Activated CD4-positive, alpha-beta T cell treated with anti-CD3 and anti-CD28 coated beads for 36 hours (primary cell): ENCODE measurements around the gene BMERB1. TPM values are rescaled to one million over a fixed set of nuclear protein-coding genes. Genes with fewer than 3 reads are reported as not detected.
A peak's percentile ranks its signal among the peaks of the same experiment; 100 is the strongest.

Experiments used
- ATAC-seq: fragments of 200-7000 bp; cut with Tn5 transposase; one replicate; pipeline ENCODE4 v1.10.0; 2021; ENCODE audit warnings: mild to moderate bottlenecking, moderate library complexity
- CTCF ChIA-PET: fragments of 350-600 bp; sonication (Branson Sonifier 250); formaldehyde crosslinking; loops from one replicate; lab custom pipeline; 2021; ENCODE audit warnings: antibody characterized with exemption; lab: Charles Lee
- POLR2A ChIA-PET: fragments of 350-600 bp; sonication (Branson Sonifier 250); formaldehyde crosslinking; loops from one replicate; lab custom pipeline; 2021; ENCODE audit warnings: antibody characterized with exemption, inconsistent platforms; lab: Charles Lee
- DNase-seq: peaks from one replicate; pipeline ENCODE4 v3.0.0-alpha.2; 2020
- H3K27ac Mint-ChIP-seq: one replicate; pipeline ENCODE4 v1.8.0; 2021; ENCODE audit warnings: mixed read lengths
- H3K27me3 Mint-ChIP-seq: one replicate; pipeline ENCODE4 v1.8.0; 2021; ENCODE audit warnings: mixed read lengths
- H3K36me3 Mint-ChIP-seq: one replicate; pipeline ENCODE4 v1.8.0; 2021; ENCODE audit warnings: low read depth, mixed read lengths
- H3K4me1 Mint-ChIP-seq: one replicate; pipeline ENCODE4 v1.8.0; 2021; ENCODE audit warnings: mixed read lengths
- H3K4me3 Mint-ChIP-seq: one replicate; pipeline ENCODE4 v1.8.0; 2021; ENCODE audit warnings: mild to moderate bottlenecking, moderate library complexity, mixed read lengths
- H3K9me3 Mint-ChIP-seq: one replicate; pipeline ENCODE4 v1.8.0; 2021; ENCODE audit warnings: low read depth, mixed read lengths
- intact Hi-C, 2 experiments: fragments of 100-400 bp; cut with DNase I in 1 of 2; cut with micrococcal nuclease in 1 of 2; formaldehyde crosslinking; loops; one replicate each; pipeline versions ENCODE4 v1.14.2 to v1.15.1; 2022 to 2024; cut with DNase I, micrococcal nuclease
- total RNA-seq, 2 experiments: library from RNA; stranded (reverse); gene quantifications; one replicate each; pipeline ENCODE4 v1.2.3, GENCODE V29; 2021

BMERB1 gene
- total RNA-seq, 2 experiments from 2014 or later, result 10.1 to 11.6 TPM

GRCh38 chr16:15621889-15622288 is 187.5 kb downstream of the BMERB1 start:
- H3K9me3 Mint-ChIP-seq, result no peaks in the 10 kb centered on the region
- intact Hi-C loops, result no loop called here

GRCh38 chr16:15631730-15632409 is 197.5 kb downstream of the BMERB1 start:
- H3K4me1 Mint-ChIP-seq, result peaks cover 29% of the 10 kb centered on the region
- ChIA-PET POLR2A (no interaction called here), CTCF (interaction anchor here (1.5 kb wide), 1 partner anchor 12 kb away, joined by 4 read pairs; no protein-coding TSS in a partner anchor)
- no peaks in the 10 kb centered on the region for H3K27me3 Mint-ChIP-seq
- peak overlapping the region; percentile 51 for H3K27ac Mint-ChIP-seq
- intact Hi-C loops, result no loop called here
- H3K36me3 Mint-ChIP-seq, result peaks cover 63% of the 10 kb centered on the region
- H3K9me3 Mint-ChIP-seq, result no peaks in the 10 kb centered on the region
- ATAC-seq, result no peak
- DNase-seq, result no peak
- no peak overlapping the region for H3K4me3 Mint-ChIP-seq

More at GRCh38 chr16:15621889-15622288, 187.5 kb downstream of the BMERB1 start:
- H3K36me3 Mint-ChIP-seq, result peaks cover 48% of the 10 kb centered on the region
- CTCF ChIA-PET, result no interaction called here
- no peaks in the 10 kb centered on the region for H3K27me3 Mint-ChIP-seq
- no peak for ATAC-seq
- H3K27ac Mint-ChIP-seq, result no peak overlapping the region
- no peak overlapping the region for H3K4me3 Mint-ChIP-seq
- no peak for DNase-seq
- H3K4me1 Mint-ChIP-seq, result peaks cover 5% of the 10 kb centered on the region
- POLR2A ChIA-PET, result no interaction called here

- intact Hi-C loops, result no loop called here
- H3K27me3 Mint-ChIP-seq, result no peaks in the 10 kb centered on the region
- ChIA-PET POLR2A (no interaction called here), CTCF (interaction anchor here (0.9 to 1.4 kb wide), 2 partner anchors 15 to 30 kb away, joined by 3 read pairs; no protein-coding TSS in a partner anchor)
- peaks cover 65% of the 10 kb centered on the region for H3K4me1 Mint-ChIP-seq
- H3K27ac Mint-ChIP-seq, result peak overlapping the region; percentile 97
- H3K36me3 Mint-ChIP-seq, result peaks cover 76% of the 10 kb centered on the region
- H3K9me3 Mint-ChIP-seq, result no peaks in the 10 kb centered on the region
- H3K4me3 Mint-ChIP-seq, result no peak overlapping the region
- DNase-seq (no peak), ATAC-seq (no peak)
These were observed 201.5 kb downstream of the BMERB1 start for GRCh38 chr16:15635926-15636325.

GRCh38 chr16:15636392-15636873 is 202.0 kb downstream of the BMERB1 start:
- CTCF ChIA-PET, result interaction anchor here (0.9 to 1.4 kb wide), 2 partner anchors 15 to 29 kb away, joined by 3 read pairs; no protein-coding TSS in a partner anchor
- H3K4me3 Mint-ChIP-seq, result peak overlapping the region; percentile 35
- DNase-seq, result no peak
- H3K27me3 Mint-ChIP-seq, result no peaks in the 10 kb centered on the region
- intact Hi-C loops, result no loop called here
- no peaks in the 10 kb centered on the region for H3K9me3 Mint-ChIP-seq
- peaks cover 70% of the 10 kb centered on the region for H3K4me1 Mint-ChIP-seq
- ATAC-seq, result peak; percentile 48
- H3K27ac Mint-ChIP-seq, result peak overlapping the region; percentile 97
- POLR2A ChIA-PET, result no interaction called here
- peaks cover 73% of the 10 kb centered on the region for H3K36me3 Mint-ChIP-seq

Other genes starting within 250 kb of the BMERB1 start
- under 1 TPM; 0.34 to 0.46 TPM for gene NPIPA5, start 56.3 kb upstream of the BMERB1 start, total RNA-seq
- not detected for gene MPV17L, start 38.8 kb upstream of the BMERB1 start, total RNA-seq
- 10 to 100 TPM; 50.2 to 72.5 TPM for gene MARF1, start 208.6 kb downstream of the BMERB1 start, total RNA-seq
- gene NDE1, start 215.7 kb downstream of the BMERB1 start, total RNA-seq, result 100 to 1,000 TPM; 107 to 117 TPM